ENCODE measurements around the gene RAB3GAP2. TPM values are rescaled to one million over a fixed set of nuclear protein-coding genes. Genes with fewer than 3 reads are reported as not detected.

Gene RAB3GAP2
- total RNA-seq, 2 experiments from 2014 or later, result 50.6 to 67.3 TPM

DNA sequence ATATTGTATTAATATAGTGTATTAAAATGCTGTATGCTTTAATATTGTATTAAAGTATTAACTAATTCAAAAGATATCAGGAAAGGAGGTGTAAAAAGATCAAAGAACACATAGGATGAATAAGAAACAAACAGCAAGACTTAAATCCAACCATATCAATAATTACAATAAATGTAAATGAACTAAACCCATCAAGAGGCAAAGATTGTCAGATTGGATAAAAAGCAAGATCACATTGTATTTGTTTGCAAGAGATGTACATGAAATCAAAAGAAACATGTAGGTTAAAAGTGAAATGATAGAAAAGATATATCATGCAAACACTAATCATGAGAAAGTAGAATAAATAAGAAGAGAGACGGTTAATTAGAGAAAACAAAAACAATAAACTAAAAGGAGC lies 34.1 kb upstream of the RAB3GAP2 start:
- peaks cover 2% of the 10 kb centered on the region for H3K9me3 Mint-ChIP-seq (ENCODE audit: low read depth)
- H3K4me3 Mint-ChIP-seq, result no peak overlapping the region
- CTCF ChIA-PET, result no interaction called here
- no peak overlapping the region for H3K27ac Mint-ChIP-seq
- no peak for ATAC-seq
- DNase-seq, result no peak
- no peaks in the 10 kb centered on the region for H3K36me3 Mint-ChIP-seq (ENCODE audit: low read depth)
- peaks cover 11% of the 10 kb centered on the region for H3K27me3 Mint-ChIP-seq
- intact Hi-C loops (cut with DNase I, micrococcal nuclease), result no loop called here
- H3K4me1 Mint-ChIP-seq, result no peaks in the 10 kb centered on the region
- POLR2A ChIA-PET, result no interaction called here

DNA sequence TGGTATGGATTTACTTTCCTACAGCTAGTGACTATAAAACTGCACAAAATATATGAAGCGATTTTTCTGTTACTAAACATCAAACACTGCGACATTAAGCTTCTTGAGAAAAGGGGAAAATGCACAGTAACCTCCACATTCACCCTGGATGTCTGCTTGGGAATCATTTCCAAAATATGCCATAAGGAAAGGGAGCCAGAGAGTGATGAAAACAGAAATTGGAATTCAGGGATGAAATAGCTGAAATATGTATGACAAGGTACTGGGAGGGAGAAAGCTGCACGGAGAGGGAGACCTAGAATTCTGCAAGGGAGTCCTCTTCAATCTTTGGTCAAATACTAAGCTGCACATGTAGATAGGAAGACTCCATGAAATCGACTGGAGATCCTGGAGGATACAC lies 31.6 kb upstream of the RAB3GAP2 start:
- Mint-ChIP-seq H3K36me3 (ENCODE audit: low read depth) (no peaks in the 10 kb centered on the region), H3K4me3 (no peak overlapping the region), H3K27me3 (peaks cover 9% of the 10 kb centered on the region), H3K4me1 (no peaks in the 10 kb centered on the region), H3K9me3 (ENCODE audit: low read depth) (peaks cover 2% of the 10 kb centered on the region), H3K27ac (no peak overlapping the region)
- ChIA-PET POLR2A (no interaction called here), CTCF (interaction anchor here (1.0 kb wide), 1 partner anchor 14 kb away, joined by 3 read pairs; no protein-coding TSS in a partner anchor)
- no peak for DNase-seq
- intact Hi-C loops (cut with DNase I, micrococcal nuclease), result no loop called here
- no peak for ATAC-seq

DNA sequence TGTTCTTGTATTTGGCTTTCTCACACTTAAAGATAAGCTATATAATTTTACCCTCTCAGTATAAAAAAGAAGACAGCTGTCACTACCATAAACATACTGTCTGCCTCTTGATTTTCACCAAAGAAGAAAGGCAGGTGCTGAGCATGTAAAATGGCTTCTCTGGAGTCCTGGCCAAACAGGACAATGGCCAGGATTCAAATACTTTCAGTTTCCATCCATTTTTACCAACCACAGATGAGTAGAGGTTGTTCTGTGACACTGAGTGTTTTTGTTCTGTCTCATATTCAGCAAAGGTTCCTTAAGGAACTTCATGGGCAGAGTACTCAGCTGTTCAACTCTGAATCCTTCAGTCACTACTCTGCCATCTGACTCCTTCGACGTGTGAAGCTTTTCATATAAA lies 29.4 kb upstream of the RAB3GAP2 start:
- intact Hi-C loops (cut with DNase I, micrococcal nuclease), result no loop called here
- POLR2A ChIA-PET, result no interaction called here
- Mint-ChIP-seq H3K27me3 (peaks cover 8% of the 10 kb centered on the region), H3K36me3 (ENCODE audit: low read depth) (no peaks in the 10 kb centered on the region), H3K4me1 (no peaks in the 10 kb centered on the region), H3K27ac (no peak overlapping the region), H3K9me3 (ENCODE audit: low read depth) (peaks cover 2% of the 10 kb centered on the region), H3K4me3 (no peak overlapping the region)
- ATAC-seq (no peak), DNase-seq (no peak)
- CTCF ChIA-PET, result no interaction called here

DNA sequence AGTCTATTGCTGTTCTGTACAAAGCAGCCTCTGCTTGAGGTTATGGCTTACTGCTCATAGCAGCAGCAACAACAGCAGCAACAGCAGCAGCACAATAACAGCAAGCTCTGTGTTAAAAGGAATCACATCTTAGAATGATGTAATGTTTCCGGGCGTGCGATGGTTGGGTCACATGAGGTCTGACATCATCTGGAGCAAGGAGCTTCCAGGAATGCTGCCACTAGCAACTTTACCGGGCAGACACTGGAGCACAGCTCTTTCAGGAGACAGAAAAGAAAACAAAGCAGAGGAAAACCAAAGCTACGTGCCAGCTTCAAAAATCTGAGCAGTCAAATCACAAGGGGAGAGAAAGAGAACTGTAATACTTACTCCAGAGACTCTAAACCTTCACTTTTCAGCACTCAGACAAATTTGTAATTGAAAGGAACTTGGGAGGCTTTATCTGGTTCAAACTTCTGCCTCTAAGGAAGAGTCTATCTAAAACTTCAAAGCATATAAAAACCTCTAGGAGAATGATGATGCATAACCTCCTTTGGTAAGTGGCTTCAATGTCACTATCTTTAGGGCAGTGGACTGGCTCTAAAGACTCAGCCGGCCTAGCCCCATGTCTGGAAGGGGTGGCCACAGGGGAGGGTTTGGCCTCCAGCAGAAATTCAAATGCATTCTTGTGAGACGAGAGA lies 28.3 kb upstream of the RAB3GAP2 start:
- Mint-ChIP-seq H3K9me3 (ENCODE audit: low read depth) (no peaks in the 10 kb centered on the region), H3K27me3 (peaks cover 8% of the 10 kb centered on the region), H3K4me3 (no peak overlapping the region), H3K4me1 (no peaks in the 10 kb centered on the region), H3K27ac (no peak overlapping the region), H3K36me3 (ENCODE audit: low read depth) (no peaks in the 10 kb centered on the region)
- DNase-seq (no peak), ATAC-seq (no peak)
- intact Hi-C loops (cut with DNase I, micrococcal nuclease), result no loop called here
- CTCF ChIA-PET, result interaction anchor here (1.4 kb wide), 1 partner anchor 433 kb away, joined by 3 read pairs; no protein-coding TSS in a partner anchor
- POLR2A ChIA-PET, result no interaction called here

DNA sequence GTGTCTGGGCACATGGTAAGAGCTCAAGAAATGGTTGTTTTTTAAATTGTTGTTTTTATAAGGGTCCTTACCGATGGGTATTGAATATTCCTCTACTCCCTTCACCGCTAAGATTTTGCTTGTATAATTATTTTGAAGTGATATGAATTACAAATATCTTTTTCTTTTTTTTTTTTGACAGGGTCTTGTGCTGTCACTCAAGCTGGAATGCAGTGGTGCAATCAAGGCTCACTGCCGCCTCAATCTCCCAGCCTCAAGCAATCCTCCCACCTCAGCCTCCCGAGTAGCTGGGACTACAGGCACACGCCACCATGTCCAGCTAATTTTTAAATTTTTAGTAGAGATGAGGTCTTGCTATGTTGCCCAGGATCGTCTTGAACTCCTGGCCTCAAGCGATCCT lies 27.1 kb upstream of the RAB3GAP2 start:
- H3K27me3 Mint-ChIP-seq, result peaks cover 6% of the 10 kb centered on the region
- H3K4me3 Mint-ChIP-seq, result no peak overlapping the region
- no peaks in the 10 kb centered on the region for H3K4me1 Mint-ChIP-seq
- CTCF ChIA-PET, result interaction anchor here (0.8 to 1.4 kb wide), 2 partner anchors 9 to 434 kb away, joined by 3 read pairs; no protein-coding TSS in a partner anchor
- no peak for DNase-seq
- POLR2A ChIA-PET, result no interaction called here
- ATAC-seq, result no peak
- intact Hi-C loops (cut with DNase I, micrococcal nuclease), result no loop called here
- no peaks in the 10 kb centered on the region for H3K36me3 Mint-ChIP-seq (ENCODE audit: low read depth)
- H3K27ac Mint-ChIP-seq, result no peak overlapping the region
- no peaks in the 10 kb centered on the region for H3K9me3 Mint-ChIP-seq (ENCODE audit: low read depth)

DNA sequence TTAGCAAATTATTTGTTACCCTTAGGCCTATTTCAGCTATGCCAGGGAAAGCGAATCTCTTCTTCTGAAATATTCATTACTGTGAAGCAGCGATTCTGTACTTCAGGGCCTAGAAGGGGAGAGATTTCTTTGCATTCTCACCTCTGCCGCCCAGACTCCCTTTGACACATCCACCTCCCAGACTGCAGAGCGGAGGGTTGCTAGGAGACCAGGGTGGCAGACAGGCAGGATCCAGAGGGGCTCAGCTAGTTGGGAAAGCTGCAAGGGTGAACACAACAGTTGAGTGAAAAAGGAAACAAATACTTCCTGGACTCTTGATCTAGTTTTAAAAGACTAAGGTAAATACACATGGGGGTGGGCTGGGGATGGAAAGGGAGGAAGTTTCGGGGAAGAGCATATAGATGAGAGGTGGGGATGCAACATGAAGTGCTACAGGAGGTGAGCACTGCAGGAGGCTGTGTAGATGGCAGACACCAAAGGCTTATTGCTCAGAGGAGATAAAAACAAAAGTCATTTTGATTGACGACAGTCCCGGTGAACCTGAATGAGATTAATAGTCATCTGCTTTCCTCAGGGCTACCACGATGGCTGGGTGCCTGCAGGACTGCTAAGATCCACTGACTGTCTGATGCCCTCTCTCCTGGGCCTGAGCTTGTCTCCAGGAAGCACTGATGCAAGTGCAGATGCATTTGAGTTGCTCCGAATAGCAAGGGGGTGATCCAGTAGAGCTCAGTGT lies 26.4 kb upstream of the RAB3GAP2 start:
- no peak for ATAC-seq
- H3K27me3 Mint-ChIP-seq, result peaks cover 5% of the 10 kb centered on the region
- ChIA-PET POLR2A (no interaction called here), CTCF (interaction anchor here (1.4 kb wide), 1 partner anchor 435 kb away, joined by 3 read pairs; no protein-coding TSS in a partner anchor)
- H3K9me3 Mint-ChIP-seq (ENCODE audit: low read depth), result no peaks in the 10 kb centered on the region
- H3K36me3 Mint-ChIP-seq (ENCODE audit: low read depth), result no peaks in the 10 kb centered on the region
- no peak overlapping the region for H3K4me3 Mint-ChIP-seq
- H3K4me1 Mint-ChIP-seq, result no peaks in the 10 kb centered on the region
- no peak overlapping the region for H3K27ac Mint-ChIP-seq
- intact Hi-C loops (cut with DNase I, micrococcal nuclease), result no loop called here
- DNase-seq, result no peak

DNA sequence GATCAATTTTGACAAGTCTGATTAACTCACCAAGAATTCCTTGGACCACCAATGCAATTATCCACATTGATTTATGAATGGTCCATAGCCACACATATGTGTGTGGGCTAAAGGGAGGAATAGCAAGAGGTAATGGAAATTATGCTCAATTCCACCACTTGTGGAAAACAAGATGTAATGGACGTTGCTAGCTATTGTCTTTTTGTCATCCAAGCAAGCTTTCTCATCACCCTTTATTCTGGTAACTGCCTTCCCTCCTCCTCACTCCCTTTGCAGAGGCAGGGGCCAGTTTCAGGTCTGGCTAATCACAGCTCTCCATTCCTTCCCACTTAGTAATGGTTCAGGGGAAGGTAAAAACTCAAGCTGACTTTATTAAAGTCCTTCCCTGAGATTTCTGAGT lies 24.7 kb upstream of the RAB3GAP2 start:
- CTCF ChIA-PET, result interaction anchor here (0.8 to 1.9 kb wide), 9 partner anchors 13 to 436 kb away, joined by 3 to 11 read pairs (median 3); no protein-coding TSS in a partner anchor
- Mint-ChIP-seq H3K4me1 (no peaks in the 10 kb centered on the region), H3K9me3 (ENCODE audit: low read depth) (no peaks in the 10 kb centered on the region), H3K27me3 (peaks cover 5% of the 10 kb centered on the region), H3K4me3 (no peak overlapping the region), H3K27ac (no peak overlapping the region), H3K36me3 (ENCODE audit: low read depth) (no peaks in the 10 kb centered on the region)
- POLR2A ChIA-PET, result no interaction called here
- ATAC-seq (no peak), DNase-seq (no peak)
- intact Hi-C loops (cut with DNase I, micrococcal nuclease), result loop anchor here in 1 of 2 experiments (1.0 kb wide), 2 partner anchors 436 to 479 kb away; no protein-coding TSS in a partner anchor

DNA sequence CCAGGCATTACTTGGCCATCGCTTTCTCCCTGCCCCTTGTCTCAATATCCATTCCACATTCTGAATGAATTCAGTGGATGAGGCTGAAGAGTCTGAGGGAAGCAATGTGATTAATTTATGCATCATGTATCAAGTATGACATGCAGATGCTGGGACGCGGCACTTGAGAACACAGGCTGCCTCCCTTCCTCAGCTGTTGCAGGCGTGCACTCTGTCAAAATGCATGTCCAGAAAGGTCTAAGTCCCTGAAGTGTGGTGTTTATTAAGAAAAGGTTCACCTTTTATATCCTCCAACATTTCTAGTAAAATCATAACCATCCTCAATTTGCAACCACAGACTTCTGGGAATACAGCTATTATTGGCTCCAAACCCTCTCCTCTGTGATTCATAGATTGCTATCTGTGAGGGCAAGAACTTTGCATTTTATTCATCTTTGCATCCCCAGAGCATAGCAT lies 22.6 kb upstream of the RAB3GAP2 start:
- Mint-ChIP-seq H3K4me1 (no peaks in the 10 kb centered on the region), H3K9me3 (ENCODE audit: low read depth) (no peaks in the 10 kb centered on the region), H3K27me3 (peaks cover 8% of the 10 kb centered on the region), H3K4me3 (no peak overlapping the region), H3K36me3 (ENCODE audit: low read depth) (no peaks in the 10 kb centered on the region), H3K27ac (no peak overlapping the region)
- ATAC-seq (no peak), DNase-seq (no peak)
- intact Hi-C loops (cut with DNase I, micrococcal nuclease), result no loop called here
- ChIA-PET CTCF (no interaction called here), POLR2A (no interaction called here)

DNA sequence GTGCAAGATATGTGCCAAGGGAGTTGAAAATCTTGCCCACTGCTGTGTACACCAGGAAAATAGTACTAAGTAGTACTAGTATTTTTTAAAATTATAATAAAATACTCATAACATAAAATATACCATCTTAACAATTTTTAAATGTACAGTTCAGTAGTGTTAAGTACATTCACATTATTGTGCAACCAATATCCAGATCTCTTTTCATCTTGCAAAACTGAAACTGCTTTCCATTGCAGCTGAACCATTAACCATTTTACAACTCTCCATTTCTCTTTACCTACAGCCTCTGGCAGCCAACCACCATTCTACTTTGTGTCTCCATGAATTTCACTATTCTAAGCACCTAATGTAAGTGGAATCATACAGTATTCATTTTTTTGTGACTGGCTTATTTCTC lies 19.3 kb upstream of the RAB3GAP2 start:
- DNase-seq, result no peak
- no peaks in the 10 kb centered on the region for H3K9me3 Mint-ChIP-seq (ENCODE audit: low read depth)
- ATAC-seq, result no peak
- POLR2A ChIA-PET, result no interaction called here
- no peak overlapping the region for H3K4me3 Mint-ChIP-seq
- intact Hi-C loops (cut with DNase I, micrococcal nuclease), result no loop called here
- H3K36me3 Mint-ChIP-seq (ENCODE audit: low read depth), result no peaks in the 10 kb centered on the region
- H3K27me3 Mint-ChIP-seq, result peaks cover 8% of the 10 kb centered on the region
- H3K27ac Mint-ChIP-seq, result no peak overlapping the region
- no peaks in the 10 kb centered on the region for H3K4me1 Mint-ChIP-seq
- CTCF ChIA-PET, result no interaction called here

DNA sequence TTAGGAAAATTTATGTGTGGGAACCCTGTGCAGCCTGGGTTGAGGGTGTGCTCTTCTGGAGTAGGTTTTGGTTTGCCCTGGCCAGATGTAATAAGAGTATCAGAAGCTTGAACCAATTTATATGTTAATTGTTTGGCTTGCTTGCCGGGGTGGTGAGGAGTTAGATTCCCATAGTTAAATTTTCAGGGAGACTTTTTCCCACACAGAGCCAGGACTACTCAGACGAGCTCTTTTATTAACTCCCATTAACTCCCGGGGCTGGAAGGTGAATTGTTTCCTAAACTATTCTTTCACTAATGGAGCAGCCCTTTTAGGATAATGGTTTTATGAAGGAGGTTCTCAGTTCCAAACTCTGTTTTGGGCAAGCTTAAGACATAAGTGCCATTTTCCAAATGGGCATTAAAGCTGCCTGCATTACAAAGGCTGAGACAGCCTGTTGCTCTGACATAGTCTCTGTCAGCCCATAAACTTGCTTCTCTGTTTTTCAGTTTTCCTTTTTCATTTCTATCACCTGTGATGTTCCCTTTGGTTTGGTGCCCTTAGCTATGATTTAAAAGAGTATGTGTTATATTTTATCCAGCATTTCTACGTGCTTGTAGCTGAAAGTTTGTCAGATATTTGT lies 18.0 kb upstream of the RAB3GAP2 start:
- H3K36me3 Mint-ChIP-seq (ENCODE audit: low read depth), result no peaks in the 10 kb centered on the region
- H3K27me3 Mint-ChIP-seq, result peaks cover 8% of the 10 kb centered on the region

DNA sequence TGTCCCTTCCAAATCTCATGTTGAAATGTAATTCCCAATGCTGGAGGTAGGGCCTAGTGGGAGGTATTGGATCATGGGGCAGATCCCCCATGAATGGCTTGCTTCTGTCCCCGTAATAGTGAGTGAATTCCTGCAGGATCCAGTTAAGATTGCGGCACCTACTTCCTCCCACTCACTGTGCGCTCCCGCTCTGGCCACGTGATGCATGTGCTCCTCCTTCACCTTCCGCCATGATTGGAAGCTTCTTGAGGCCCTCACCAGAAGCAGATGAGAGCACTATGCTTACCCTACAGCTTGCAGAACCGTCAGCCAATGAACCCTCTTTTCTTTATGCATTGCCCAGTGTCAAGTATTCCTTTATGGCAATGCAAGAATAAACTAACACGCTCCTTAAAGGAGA lies 14.9 kb upstream of the RAB3GAP2 start:
- H3K27me3 Mint-ChIP-seq, result peaks cover 4% of the 10 kb centered on the region
- intact Hi-C loops (cut with DNase I, micrococcal nuclease), result no loop called here
- no peak overlapping the region for H3K4me3 Mint-ChIP-seq
- POLR2A ChIA-PET, result interaction anchor here (0.8 kb wide), 1 partner anchor 16 kb away, joined by 3 read pairs; no protein-coding TSS in a partner anchor
- H3K36me3 Mint-ChIP-seq (ENCODE audit: low read depth), result no peaks in the 10 kb centered on the region
- H3K4me1 Mint-ChIP-seq, result no peaks in the 10 kb centered on the region
- no peak overlapping the region for H3K27ac Mint-ChIP-seq
- DNase-seq (no peak), ATAC-seq (no peak)
- no peaks in the 10 kb centered on the region for H3K9me3 Mint-ChIP-seq (ENCODE audit: low read depth)
- CTCF ChIA-PET, result no interaction called here

More for the DNA sequence above, 18.0 kb upstream of the RAB3GAP2 start:
- CTCF ChIA-PET, result interaction anchor here (0.7 to 1.4 kb wide), 5 partner anchors 9 to 443 kb away, joined by 3 to 8 read pairs (median 3); no protein-coding TSS in a partner anchor
- H3K9me3 Mint-ChIP-seq (ENCODE audit: low read depth), result no peaks in the 10 kb centered on the region
- POLR2A ChIA-PET, result no interaction called here
- no peak for DNase-seq
- no peaks in the 10 kb centered on the region for H3K4me1 Mint-ChIP-seq
- intact Hi-C loops (cut with DNase I, micrococcal nuclease), result no loop called here
- H3K4me3 Mint-ChIP-seq, result no peak overlapping the region
- ATAC-seq, result no peak
- no peak overlapping the region for H3K27ac Mint-ChIP-seq

Measured in activated CD4-positive, alpha-beta T cell treated with anti-CD3 and anti-CD28 coated beads for 36 hours (primary cell).